Activated naive CD4-positive, alpha-beta T cell treated with Interleukin-2 at 50 U/mL for 16 hours (primary cell): ENCODE data around the gene SLC66A1.

ENCODE experiments used
- DNase-seq: peaks from one replicate; pipeline ENCODE4 v3.0.0-alpha.2; 2020

The SLC66A1 gene

DNA sequence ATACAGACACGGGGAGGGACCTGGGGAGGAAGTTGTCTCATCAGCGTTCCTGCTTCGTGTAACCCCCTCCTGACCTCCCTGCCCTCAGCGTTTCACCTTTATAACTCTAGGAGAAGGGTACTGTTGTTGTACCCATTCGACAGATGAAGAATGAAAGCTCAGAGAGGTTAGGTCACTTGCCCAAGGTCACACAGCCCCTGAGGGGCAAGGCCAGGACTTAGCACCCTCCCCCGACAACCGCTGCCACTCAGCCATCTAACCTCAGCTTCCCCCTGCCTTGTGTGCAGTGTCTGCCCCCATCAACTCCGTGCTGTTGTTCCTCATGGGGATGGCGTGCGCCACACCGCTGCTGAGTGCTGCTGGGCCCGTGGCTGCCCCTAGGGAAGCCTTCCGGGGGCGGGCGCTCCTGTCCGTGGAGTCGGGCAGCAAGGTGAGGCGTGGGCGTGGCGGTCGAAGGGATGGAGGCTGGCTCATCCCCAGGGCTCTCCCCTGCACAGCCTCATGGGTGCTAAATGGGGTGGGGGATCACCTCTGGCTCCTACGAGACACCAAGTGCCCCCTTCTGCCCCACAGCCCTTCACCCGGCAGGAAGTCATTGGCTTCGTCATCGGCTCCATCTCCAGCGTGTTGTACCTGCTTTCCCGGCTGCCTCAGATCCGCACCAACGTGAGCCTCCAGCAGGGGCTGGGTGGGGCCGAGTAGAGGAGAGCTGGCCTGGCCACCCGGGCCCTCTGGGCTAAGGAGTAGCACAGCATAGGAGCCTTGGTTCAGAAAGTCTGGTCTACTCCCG lies 14.0 kb downstream of the SLC66A1 start:
- DNase-seq, result no peak

DNA sequence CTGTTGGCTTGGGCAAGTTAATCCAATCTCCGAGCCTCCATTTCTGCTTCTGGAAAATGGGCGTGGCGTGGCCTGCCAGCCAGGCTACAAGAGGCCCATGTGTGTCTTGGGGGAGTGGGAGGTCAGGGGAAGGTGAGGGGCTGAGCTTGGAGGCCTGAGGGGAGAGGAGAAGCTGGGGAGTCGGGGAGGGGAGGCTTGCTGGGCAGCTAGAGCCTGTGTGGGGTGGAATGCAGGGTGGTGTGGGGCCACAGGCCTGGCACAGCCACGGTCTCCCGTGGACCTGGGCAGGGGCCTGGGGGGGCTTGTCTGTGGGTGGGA lies 14.6 kb downstream of the SLC66A1 start:
- DNase-seq, result no peak

DNA sequence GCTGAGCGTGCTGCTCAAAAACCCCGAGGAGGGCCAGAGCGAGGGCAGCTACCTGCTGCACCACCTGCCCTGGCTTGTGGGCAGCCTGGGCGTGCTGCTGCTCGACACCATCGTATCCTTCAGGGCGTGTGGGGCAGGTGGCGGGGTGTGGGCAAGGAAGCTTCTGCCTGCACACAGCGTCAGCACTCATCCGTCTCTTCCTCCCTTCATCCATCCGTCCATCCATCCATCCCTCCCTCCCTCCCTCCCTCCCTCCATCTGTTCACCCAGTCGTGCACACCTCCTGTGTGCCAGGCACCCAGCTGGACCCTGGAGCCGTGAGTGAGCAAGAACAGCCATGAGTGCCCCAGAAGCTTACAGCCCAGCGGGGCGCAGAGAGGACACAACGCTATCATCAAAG lies 15.2 kb downstream of the SLC66A1 start:
- DNase-seq, result no peak

DNA sequence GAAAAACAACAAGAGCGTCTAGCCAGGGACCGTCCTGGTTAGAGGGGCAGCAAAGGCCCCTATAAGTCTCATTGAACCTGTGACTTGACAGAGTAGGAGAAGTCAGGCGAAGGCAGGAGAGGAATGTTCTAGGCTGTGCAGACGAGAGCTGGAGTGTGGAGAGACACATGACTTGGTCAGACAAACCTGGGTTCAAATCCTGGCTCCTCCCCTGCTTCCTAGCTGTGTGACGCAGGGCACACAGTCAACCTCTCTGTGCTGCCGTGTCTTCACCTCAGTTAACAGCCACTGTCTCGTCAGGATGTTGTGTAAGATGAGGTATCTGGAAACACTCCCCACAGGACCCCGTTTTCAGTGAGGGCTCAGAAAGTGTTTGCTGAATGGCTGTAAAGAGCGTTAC lies 15.6 kb downstream of the SLC66A1 start:
- DNase-seq, result no peak

DNA sequence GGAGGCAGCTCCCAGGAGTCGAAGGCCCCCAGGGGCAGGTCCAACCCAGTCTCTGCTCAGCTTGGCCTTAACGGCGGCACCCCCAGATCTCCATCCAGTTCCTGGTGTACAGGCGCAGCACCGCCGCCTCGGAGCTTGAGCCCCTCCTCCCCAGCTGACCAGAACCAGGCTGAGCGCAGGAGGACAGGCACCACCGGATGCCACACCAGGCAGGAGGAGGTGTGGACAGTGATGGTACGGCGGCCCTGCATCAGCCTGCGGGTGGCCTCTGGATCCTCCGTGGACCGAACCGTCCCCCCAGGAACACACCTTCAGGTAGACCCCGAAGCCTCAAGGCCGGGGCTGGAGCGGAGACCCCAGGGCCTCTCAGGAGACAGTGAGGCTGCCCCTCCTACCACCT lies 16.4 kb downstream of the SLC66A1 start:
- no peak for DNase-seq

DNA sequence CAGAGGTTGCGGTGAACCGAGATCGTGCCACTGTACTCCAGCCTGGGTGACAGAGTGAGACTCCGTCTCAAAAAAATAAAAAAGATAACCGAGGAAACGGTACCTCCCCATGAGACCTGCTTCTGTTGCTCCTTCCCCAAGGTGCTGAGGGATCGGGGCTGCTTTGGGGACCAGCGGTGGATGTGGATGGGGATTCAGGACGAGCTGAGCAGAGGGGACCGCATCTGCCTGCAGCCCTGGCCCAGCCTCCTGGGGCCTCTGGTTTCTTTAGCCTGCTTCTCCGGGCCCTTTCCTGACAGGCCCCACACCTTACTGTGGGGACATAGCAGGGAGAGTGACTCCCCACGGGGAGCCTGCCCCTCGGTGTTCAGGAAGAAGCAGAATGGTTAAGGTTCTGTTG lies 17.1 kb downstream of the SLC66A1 start:
- no peak for DNase-seq

DNA sequence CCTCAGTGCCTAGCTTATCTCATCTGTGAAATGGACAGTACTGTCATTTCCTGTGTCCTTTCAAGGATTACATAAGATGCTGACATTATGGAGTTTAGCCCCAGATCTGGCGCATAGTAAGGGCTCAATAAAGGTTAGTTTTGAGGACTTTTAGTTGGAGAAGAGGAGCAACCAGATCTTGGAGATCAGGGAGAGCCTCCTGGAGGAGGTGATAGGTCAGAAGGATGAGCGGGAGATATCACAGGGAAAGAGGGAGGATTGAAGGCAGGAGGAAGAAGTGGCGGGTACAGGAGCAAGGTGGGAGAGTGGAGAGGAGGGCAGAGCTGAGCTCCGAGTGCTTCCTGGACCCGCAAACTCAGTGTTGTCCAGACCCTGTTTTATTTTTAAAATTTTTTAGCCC lies 17.5 kb downstream of the SLC66A1 start:
- no peak for DNase-seq

DNA sequence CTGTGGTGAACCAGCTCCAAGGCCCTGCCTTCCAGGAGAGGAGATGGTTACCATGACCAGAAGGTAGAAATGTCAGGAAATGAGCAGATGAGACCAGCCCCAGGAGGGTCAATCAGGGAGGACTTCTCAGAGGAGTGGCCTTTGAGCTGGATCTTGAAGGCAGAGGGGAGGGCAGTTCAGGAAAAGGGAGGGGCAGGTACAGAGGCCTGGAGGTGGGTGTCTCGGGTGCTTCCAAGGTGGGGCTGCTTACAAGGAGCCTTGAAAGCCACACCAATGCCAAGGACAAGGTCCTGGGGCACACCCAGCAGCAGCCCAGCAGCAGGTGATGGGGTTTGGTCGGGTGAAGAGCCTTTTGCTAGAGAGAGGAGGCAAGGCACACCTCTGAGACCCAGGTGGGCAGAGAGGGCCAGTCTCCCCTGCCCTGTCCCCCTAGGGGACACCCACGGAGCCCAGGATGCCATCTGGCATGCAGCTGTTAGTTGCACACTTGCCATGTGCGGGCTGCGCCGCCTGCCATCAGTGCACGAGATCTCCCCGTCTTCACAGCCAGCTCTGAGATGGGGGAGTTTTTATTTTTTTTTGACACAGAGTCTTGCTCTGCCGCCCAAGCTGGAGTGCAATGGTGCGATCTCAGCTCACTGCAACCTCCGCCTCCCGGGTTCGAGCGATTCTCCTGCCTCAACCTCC lies 18.5 kb downstream of the SLC66A1 start:
- DNase-seq, result no peak

DNA sequence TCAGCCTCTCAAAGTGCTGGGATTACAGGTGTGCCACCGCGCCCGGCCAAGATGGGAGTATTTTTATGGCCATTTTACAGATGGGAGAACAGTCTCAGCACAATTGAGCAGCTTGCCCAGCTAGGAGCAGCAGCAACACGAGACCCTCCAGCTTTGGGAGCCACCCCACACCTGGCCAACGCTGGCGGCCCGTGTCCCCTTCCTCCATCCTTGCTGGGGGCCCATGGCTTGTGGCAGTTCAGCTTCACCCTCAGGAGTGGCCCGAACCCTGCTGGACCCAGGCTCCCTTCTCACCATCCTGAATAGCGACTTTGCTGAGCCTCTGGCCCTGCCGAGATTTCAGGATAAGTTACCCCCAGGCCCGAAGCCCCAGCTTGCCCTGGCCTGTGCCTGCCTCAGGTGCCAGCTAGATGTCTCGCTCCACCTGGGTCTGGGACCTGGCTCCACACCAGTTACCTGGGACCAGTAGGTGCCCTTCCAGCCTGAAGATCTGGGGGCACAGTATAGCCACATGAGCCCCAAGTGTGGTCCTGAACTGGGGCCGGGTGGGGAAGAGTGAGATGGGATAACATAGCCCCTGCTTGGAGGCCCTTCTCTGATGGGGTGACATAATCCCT lies 19.2 kb downstream of the SLC66A1 start:
- no peak for DNase-seq

DNA sequence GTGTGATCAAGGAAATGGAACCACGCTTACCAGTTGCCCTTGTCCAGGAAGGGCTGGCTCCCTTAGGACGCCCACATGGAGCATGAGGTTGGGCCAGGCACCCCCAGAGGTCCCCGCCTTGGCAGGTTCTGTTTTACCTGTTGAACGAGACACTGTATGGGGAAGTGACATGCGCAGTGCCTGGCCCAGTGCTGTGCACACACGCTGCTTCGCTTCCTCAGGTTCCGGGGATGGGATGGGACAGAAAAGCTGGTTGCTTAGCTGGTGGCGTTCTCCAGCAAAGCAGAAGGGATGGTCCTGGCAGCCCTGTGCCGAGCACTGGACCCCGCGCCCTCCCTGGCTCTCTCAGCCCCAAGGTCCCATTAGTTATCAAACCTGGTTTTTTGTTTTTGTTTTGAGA lies 20.7 kb downstream of the SLC66A1 start:
- no peak for DNase-seq

DNA sequence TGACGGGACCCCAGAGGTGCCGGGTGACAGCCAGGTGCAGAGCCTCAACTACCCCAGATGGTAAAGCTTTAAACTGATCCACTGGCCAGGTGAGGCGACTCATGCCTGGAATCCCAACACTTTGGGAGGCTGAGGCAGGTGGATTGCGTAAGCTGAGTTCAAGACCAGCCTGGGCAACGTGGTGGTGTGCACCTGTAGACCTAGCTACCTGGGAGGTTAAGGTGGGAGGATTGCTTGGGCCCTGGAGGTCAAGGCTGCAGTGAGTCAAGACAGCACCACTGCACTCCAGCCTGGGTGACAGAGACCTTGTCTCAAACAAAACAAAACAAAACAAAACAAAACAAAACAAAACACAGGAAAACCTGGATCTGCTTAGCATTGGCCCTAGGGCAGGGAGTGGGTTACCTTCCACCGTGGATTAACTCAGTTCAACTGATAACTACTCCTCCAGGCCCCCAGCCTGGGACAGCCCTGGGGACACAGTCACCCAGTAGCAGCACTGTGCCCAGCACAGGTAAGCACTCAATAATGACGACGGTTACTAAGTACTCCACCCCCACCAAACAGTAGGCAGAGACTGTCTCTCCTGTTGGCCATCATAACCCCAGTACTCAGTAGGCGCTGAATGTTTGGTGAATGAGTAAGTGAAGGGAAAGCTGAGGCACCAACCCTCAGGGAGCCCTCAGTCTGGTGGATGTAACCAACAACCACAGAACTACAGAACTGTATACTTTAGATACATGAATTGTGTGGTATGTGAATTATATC lies 21.6 kb downstream of the SLC66A1 start:
- no peak for DNase-seq

DNA sequence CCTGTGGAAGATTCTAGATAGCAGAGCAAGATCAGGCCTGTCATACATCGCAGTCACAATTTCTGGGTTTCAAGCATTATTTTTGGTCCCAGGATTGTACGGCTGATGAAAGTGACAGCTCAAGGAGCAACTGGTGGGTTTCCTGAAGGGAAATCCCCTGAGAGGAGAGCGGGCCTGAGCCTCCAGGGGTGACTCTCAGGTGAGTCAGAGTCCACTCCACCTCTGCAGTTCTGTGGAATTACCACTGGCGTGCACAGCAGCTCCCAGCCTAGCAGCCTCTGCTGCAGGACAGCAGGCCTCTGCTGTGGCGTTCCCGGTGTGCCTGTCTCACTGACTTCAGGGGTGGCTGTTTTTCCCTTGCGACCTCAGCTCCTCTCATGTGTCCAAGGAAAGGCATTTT lies 24.4 kb downstream of the SLC66A1 start:
- peak; percentile 64 for DNase-seq

DNA sequence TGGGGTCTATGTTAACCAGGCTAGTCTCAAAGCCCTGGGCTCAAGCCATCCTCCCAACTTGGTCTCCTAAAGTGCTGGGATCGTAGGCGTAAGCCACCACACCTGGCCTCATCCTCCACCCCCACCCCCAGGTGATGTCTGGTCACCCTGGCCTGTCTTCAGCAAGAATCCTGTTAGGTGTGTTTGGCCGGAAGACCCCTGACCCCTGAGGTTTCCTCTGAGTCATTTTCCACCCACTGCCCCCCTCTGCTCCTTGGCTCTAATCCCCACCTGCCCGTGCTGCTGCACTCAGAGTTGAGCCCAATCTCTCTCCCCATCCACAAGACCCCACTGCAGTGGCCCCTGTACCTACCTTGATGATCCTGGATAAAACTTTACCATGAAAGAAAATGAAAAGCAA lies 25.2 kb downstream of the SLC66A1 start:
- no peak for DNase-seq

DNA sequence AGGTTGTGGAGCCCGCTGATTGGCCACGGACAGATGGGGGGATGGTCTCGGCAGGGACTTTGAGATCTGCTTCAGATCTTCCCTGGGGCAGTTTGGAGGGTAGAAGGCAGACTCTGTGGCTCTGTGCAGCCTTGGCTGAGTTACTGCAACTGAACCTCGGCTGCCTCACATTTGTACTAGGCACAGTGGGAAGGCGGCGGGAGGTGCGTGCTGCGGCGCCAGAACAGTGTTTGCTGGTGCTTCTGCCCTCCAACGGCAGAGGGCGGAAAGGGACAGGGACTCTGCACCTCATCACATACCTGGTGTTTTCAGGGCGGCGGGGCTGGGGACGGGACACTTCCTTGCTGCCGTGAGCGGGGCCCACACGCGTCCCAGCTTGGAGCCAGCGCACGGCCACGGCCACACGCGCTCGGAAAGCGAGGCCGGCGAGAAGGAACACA lies 26.2 kb downstream of the SLC66A1 start:
- DNase-seq, result no peak

DNA sequence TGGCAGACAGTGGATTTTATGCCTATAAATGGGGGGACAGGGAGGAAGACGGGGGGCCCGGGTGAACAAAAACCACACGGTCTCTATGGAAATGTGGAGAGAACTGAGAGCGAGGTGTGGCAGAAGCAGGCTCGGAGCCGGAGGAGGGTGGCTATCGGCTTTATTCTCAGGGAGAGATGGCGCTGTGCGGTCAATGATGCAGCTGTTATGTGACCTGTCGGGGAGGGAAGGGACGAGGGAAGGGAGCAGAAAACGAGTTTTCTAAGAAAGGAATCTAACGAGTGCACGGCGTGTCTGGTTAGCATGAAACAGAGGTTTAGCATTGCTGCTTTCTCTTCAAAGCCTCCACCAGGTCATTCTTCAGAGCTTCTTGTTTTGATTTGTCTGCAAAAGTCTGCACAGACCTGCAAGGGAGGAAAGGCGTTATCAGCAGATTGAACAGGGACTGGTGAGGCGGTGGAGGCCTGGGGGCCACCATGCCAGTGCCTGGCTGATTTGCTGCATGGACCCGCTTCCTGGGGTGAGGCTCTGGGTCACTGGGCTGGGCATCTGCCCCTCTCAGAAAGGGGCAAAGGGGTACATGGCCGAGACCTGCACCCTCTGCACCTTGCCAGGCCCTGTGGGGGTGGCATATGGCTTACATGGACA lies 27.2 kb downstream of the SLC66A1 start:
- no peak for DNase-seq

DNA sequence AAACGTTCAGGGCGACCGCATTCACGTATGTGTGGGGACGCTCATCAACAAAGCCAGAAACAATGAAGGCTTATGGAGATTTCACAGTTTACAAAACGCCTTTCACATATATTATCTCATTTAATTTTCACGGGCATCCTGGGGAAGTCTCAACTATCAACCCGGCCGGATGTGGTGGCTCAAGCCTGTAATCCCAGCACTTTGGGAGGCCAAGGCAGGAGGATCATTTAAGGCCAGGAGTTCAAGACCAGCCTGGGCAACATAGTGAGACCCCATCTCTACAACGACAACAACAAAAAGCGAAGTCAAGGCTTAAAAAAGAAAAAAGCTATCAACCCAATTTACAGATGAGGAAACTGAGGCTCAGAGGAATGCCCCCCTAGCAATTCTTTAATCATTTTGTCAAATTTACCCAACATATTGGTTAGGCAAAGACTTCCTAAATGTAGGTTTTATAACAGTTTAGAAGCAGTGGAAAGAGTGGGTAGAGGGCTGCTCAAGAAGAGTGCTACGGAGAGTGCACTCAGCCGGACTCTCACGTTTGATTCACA lies 28.3 kb downstream of the SLC66A1 start:
- no peak for DNase-seq

DNA sequence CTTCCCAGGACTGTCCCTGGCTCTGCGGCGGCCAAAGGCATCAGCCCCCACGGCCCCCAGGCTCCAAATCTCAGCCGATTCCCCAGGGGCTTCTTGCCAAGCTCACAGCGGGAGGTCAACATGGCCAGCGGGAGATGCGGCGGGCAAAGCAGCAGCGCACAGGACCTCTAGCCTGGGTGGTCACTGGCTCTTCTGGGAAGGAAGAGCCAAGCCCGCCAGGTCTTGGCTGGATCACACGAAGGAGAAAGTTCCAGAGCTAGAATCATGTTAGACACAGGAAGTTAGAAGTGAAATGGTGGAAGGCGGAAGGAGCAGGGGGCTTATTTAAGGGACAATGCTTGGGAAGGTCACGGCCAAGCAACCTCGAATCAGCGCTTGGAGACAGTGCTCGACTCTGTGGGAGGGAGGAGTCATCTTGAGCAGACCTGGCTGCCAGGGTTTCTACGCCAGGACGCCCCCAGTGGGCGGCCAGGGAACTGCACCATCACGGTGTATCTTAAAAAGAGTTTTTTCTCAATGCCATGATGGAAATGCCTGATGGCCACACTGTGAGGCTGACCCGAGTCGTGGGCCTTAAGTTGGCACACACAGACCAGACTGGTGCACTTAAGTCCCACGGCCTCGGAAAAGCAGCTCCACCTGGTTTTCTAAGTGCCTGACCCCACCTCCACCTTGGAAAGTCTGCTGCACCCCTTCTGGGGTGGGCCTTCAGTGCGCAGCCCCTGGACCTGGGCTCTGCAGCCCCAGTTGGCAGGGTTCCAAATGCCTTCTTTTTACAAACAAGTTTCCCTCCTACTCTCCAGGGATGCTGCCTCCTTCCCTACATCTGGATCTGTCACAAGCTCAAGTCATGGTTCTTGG lies 29.3 kb downstream of the SLC66A1 start:
- DNase-seq, result peak; percentile 84

DNA sequence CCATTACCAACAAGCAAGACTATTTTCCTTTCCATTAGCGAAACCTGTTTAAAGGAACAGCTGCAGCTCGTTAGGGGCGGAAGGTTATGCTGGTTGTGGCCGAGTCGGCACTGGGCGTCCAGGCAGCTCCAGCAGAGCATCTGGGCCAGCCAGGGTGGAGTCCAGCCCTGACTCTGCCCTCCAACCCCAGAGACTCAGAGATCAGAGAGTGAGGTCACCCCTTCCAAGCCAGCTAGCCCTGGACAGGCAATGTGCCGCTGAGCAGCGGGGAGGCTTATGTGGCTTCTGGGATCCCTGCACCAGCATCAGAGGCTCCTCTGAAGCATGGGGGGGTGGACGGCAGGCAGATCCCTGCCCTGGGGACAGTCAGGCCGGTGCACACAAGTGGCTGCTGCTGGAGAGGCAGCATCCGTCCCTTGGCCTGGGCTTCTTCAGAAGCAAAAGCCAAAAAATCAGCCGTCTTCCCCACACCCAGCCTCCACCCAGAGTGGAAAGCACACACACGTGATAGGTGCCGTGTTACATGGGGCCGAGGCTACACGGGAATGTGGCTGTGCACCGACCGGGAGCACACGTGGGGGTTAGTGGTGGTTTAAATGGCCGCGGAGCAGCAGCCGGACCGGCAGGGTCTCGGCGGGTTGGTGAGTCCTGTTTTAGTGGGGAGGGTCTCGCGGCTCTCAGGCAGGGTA lies 30.1 kb downstream of the SLC66A1 start:
- DNase-seq, result no peak

DNA sequence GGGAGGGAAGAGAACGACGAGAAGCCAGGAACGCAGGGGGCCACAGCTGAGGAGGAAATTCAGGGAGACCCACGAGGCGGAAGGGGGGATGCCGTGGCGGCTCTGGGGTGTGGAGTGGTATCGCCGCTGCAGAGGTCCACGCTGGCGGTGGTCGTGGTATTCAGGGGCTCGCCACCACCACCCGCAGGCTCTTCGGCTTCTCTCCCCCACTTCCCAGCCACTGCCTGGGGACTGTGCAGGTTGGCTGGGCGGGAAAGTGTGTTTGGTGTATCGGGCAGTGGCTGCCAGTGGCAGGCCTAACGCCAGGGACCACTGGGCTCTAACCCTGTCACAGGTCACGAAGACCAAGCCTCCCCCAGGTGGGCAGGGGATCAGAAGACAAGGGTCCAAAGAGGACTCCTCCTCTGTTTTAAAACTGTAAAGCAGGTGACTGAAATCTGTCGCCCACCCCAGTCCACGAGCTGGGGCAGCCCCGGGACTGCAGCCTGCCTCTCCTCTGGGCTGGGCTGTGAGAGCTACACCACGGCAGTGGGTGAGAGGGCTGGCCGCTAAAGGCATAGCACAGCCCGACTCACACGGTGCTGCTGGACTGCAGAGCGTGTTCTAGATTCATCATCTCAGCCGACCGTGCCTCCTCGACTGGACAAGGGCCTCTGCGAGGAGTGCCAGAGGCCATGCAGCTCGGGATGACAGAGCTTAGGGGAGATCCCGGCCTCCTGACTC lies 30.9 kb downstream of the SLC66A1 start:
- no peak for DNase-seq

DNA sequence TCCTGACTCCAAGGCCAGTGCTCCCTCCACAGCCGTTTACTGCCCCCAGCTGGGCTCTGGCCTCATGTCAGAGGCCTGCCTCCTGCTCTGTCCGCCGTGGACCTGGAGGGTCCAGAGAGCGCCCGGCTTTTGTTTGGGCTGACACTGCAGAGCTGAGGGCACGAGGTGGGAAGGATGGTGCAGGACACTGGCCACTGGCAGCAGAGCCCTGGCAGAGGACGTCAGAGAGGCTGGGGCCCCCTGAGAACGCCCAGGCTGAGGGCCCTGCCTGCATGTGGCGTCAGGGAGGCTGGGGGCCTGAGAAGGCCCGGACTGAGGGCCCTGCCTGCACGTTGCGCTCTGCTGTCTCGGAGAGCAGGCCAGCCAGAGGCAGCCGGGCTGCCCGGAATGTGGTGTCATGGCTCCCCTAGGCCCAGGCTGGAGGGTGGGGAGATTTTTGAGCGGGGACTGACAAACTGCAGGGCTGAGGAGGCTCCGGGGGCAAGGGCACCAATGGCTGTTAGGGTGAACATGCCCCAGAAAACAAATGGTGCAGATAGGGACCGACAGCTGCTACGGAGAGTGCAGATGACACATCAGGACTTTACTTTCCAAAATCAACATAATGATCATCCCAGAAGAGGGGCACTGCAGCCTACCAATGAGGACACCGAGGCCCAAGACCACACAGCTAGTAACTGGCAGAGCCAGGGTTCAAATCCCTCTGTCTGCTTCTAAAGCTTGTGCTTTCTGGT lies 31.7 kb downstream of the SLC66A1 start:
- DNase-seq, result no peak
